AG04449 (cell line): ENCODE data around the gene ELL.

Source experiments
- CTCF ChIA-PET: fragments of 350-600 bp; formaldehyde crosslinking; extraction: SDS; loops from one replicate; lab custom pipeline; 2021; ENCODE audit warnings: antibody characterized with exemption; lab: Yijun Ruan, JAX
- POLR2A ChIA-PET: fragments of 400-600, 350-600 bp; formaldehyde crosslinking; extraction: SDS; loops from one replicate; lab custom pipeline; 2020; ENCODE audit warnings: antibody characterized with exemption, inconsistent platforms; lab: Yijun Ruan, JAX
- DNase-seq: peaks from one replicate; pipeline ENCODE4 v3.0.0-alpha.2; 2010; ENCODE audit warnings: low read depth, low spot score
- H3K4me3 ChIP-seq: 2 replicates; pipeline ENCODE4 v1.5.1; 2011; ENCODE audit warnings: low read depth, mild to moderate bottlenecking, control low read depth, low read length
- TF ChIP-seq, protein P1 (sequence below): IDR thresholded peaks from one replicate; pipeline ENCODE4 v1.5.1; 2011; ENCODE audit warnings: mild to moderate bottlenecking, moderate library complexity, low read length, control low read depth, inconsistent platforms; ENCODE audit not compliant: insufficient read depth; ENCODE audit errors: missing control alignments

Gene ELL

DNA sequence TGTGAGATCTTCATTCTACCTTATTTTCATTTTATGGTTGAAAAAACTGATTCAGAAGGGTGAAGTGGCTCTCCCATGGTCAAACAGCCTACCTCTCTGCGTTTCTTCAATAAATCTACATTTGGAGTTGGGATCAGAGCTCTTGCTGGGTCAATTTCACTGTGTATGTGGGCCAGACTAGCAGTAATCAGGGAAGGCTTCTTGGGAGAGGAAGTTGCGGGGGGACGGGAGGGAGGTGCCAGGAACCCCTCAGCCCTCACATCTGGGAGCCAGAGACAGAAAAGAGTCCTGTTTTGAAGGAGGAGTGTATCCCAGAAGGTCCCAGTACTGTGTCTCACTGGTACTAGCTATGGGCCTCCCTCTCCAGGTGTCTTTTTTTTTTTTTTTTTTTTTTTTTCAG, 36.7 kb upstream of the ELL start:
- POLR2A ChIA-PET = interaction anchor here (0.6 to 2.7 kb wide), 9 partner anchors 13 to 401 kb away, joined by 3 to 17 read pairs (median 5); partner anchors contain the start of genes DDX49, ELL, FKBP8 and JUND
- H3K4me3 ChIP-seq = peak overlapping the region; percentile 91
- CTCF ChIA-PET = interaction anchor here (0.8 to 2.0 kb wide), 7 partner anchors 89 to 296 kb away, joined by 3 to 11 read pairs (median 3); no protein-coding TSS in a partner anchor
- no peak for DNase-seq
- TF ChIP-seq, protein P1, sequence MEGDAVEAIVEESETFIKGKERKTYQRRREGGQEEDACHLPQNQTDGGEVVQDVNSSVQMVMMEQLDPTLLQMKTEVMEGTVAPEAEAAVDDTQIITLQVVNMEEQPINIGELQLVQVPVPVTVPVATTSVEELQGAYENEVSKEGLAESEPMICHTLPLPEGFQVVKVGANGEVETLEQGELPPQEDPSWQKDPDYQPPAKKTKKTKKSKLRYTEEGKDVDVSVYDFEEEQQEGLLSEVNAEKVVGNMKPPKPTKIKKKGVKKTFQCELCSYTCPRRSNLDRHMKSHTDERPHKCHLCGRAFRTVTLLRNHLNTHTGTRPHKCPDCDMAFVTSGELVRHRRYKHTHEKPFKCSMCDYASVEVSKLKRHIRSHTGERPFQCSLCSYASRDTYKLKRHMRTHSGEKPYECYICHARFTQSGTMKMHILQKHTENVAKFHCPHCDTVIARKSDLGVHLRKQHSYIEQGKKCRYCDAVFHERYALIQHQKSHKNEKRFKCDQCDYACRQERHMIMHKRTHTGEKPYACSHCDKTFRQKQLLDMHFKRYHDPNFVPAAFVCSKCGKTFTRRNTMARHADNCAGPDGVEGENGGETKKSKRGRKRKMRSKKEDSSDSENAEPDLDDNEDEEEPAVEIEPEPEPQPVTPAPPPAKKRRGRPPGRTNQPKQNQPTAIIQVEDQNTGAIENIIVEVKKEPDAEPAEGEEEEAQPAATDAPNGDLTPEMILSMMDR = no peak

DNA sequence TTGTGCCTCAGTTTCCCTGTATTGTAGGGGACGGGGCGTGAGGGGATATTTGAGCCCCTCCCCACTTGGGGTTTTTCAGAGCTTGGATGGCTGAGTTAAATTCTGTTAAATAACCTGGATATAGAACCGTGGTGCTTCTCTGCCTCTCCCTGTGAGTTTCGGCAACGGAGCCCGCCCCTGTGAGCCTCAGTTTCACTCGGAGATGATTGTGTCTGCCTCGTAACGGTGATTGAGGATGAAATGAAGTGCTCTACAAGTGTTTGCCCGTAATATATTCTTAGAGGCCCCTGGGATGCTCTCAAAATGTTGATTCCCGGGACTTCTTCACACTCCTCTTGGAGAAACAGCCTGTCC, 36.3 kb upstream of the ELL start:
- ChIA-PET CTCF (interaction anchor here (0.8 to 2.0 kb wide), 7 partner anchors 14 to 296 kb away, joined by 3 to 11 read pairs (median 4); no protein-coding TSS in a partner anchor), POLR2A (interaction anchor here (0.6 to 2.7 kb wide), 10 partner anchors 14 to 401 kb away, joined by 3 to 17 read pairs (median 4); partner anchors contain the start of genes DDX49, ELL, FKBP8 and JUND)
- TF ChIP-seq, protein P1 = no peak
- no peak for DNase-seq
- peak overlapping the region; percentile 91 for H3K4me3 ChIP-seq

- POLR2A ChIA-PET = interaction anchor here (0.6 to 2.7 kb wide), 11 partner anchors 12 to 402 kb away, joined by 3 to 17 read pairs (median 4); partner anchors contain the start of genes DDX49, ELL, FKBP8 and JUND
- CTCF ChIA-PET = interaction anchor here (0.6 to 2.0 kb wide), 7 partner anchors 13 to 290 kb away, joined by 3 to 11 read pairs (median 3); no protein-coding TSS in a partner anchor
- peak within 1 kb of the TSS; percentile 91 for H3K4me3 ChIP-seq
- DNase-seq = peak; percentile 92
- TF ChIP-seq, protein P1 = no peak
These were observed 35.7 kb upstream of the ELL start, which contains the start of gene KXD1 for GRCh38 chr19:18557411-18558201. KXD1 (plus strand) TSS chr19:18557870; CDS start chr19:18562057, 4,187 bp downstream.

GRCh38 chr19:18551631-18552030, 29.8 kb upstream of the ELL start:
- CTCF ChIA-PET = interaction anchor here (0.9 to 1.6 kb wide), 6 partner anchors 9 to 295 kb away, joined by 3 to 6 read pairs (median 3); no protein-coding TSS in a partner anchor
- DNase-seq = no peak
- TF ChIP-seq, protein P1 = no peak
- H3K4me3 ChIP-seq = no peak overlapping the region
- POLR2A ChIA-PET = no interaction called here

- ChIA-PET POLR2A (interaction anchor here (1.0 kb wide), 2 partner anchors 8 to 14 kb away, joined by 3 to 6 read pairs; no protein-coding TSS in a partner anchor), CTCF (interaction anchor here (0.7 to 2.1 kb wide), 7 partner anchors 12 to 323 kb away, joined by 3 to 7 read pairs (median 4); partner anchors contain the start of gene KXD1)
- DNase-seq = no peak
- H3K4me3 ChIP-seq = peak overlapping the region; percentile 50
- TF ChIP-seq, protein P1 = no peak
These were observed 22.1 kb upstream of the ELL start for GRCh38 chr19:18543814-18544475.
